IMR-90 (cell line): ENCODE measurements around the gene PCNX2. TPM values are rescaled to one million over a fixed set of nuclear protein-coding genes. Genes with fewer than 3 reads are reported as not detected.

Experiments used
- ATAC-seq: fragments of 200-7000 bp; cut with Tn5 transposase; 2 replicates; pipeline ENCODE4 v1.9.1; 2020; ENCODE audit warnings: low read depth, mild to moderate bottlenecking, moderate library complexity
- BruUV-seq: library from RNA; stranded (reverse); fragments of 400-500 nt; replicated peaks from 2 replicates; lab custom pipeline; 2021; lab: Mats Ljungman, UMichigan
- CTCF ChIA-PET: fragments of 300-600 bp; formaldehyde crosslinking; extraction: SDS; loops from one replicate; lab custom pipeline; 2021; ENCODE audit warnings: antibody characterized with exemption; lab: Yijun Ruan, JAX
- POLR2A ChIA-PET: fragments of 300-600 bp; sonication (Branson Sonifier 250); formaldehyde crosslinking; loops from one replicate; lab custom pipeline; 2022; ENCODE audit warnings: antibody characterized with exemption; ENCODE audit not compliant: unreplicated experiment; lab: Charles Lee
- DNase-seq: peaks from one replicate; pipeline ENCODE4 v3.0.0; 2013
- H2AFZ ChIP-seq: replicated peaks from 2 replicates; pipeline ENCODE3; 2013; ENCODE audit warnings: low read length, mild to moderate bottlenecking; ENCODE audit not compliant: poor library complexity
- H2AK5ac ChIP-seq: 2 replicates; pipeline ENCODE4 v1.6.1; 2013; ENCODE audit warnings: low read depth, low read length, inconsistent platforms
- H2AK9ac ChIP-seq: replicated peaks from 2 replicates; pipeline ENCODE3; 2013; ENCODE audit warnings: mild to moderate bottlenecking, low read depth, low read length, moderate library complexity; ENCODE audit not compliant: poor library complexity
- H2BK120ac ChIP-seq: 2 replicates; pipeline ENCODE4 v1.6.1; 2013; ENCODE audit warnings: low read depth, low read length, inconsistent platforms
- H2BK15ac ChIP-seq: 3 replicates; pipeline ENCODE4 v1.6.1; 2013; ENCODE audit warnings: low read depth, low read length, inconsistent platforms
- H2BK20ac ChIP-seq: 2 replicates; pipeline ENCODE4 v1.6.1; 2013; ENCODE audit warnings: low read depth, mild to moderate bottlenecking, inconsistent platforms, low read length, moderate library complexity
- H2BK5ac ChIP-seq: 2 replicates; pipeline ENCODE4 v1.6.1; 2013; ENCODE audit warnings: mild to moderate bottlenecking, low read depth, low read length, inconsistent platforms; ENCODE audit not compliant: poor library complexity, severe bottlenecking
- H3K14ac ChIP-seq: replicated peaks from 2 replicates; pipeline ENCODE4 v1.6.1; 2013; ENCODE audit warnings: low read depth, low read length, inconsistent platforms
- H3K18ac ChIP-seq: 2 replicates; pipeline ENCODE4 v1.6.1; 2013; ENCODE audit warnings: low read depth, low read length, control low read depth
- H3K23ac ChIP-seq: 2 replicates; pipeline ENCODE4 v1.6.1; 2013; ENCODE audit warnings: low read depth, low read length, inconsistent platforms
- H3K27ac ChIP-seq: 2 replicates; pipeline ENCODE4 v1.5.1; 2013; ENCODE audit warnings: mild to moderate bottlenecking, control low read depth, low read length; ENCODE audit not compliant: insufficient read depth
- H3K27me3 ChIP-seq: 2 replicates; pipeline ENCODE4 v1.6.1; 2013; ENCODE audit warnings: low read length; ENCODE audit not compliant: control insufficient read depth, insufficient read depth
- H3K36me3 ChIP-seq: 2 replicates; pipeline ENCODE4 v1.6.1; 2013; ENCODE audit warnings: low read length, mixed read lengths; ENCODE audit not compliant: control insufficient read depth, insufficient read depth
- H3K4ac ChIP-seq: 2 replicates; pipeline ENCODE4 v1.6.1; 2013; ENCODE audit warnings: low read depth, low read length, inconsistent platforms
- H3K4me1 ChIP-seq: 2 replicates; pipeline ENCODE4 v1.6.1; 2013; ENCODE audit warnings: low read length, mixed read lengths; ENCODE audit not compliant: control insufficient read depth, insufficient read depth
- H3K4me2 ChIP-seq: 2 replicates; pipeline ENCODE4 v1.6.1; 2013; ENCODE audit warnings: low read depth, mild to moderate bottlenecking, control low read depth, low read length, moderate library complexity
- H3K4me3 ChIP-seq: 2 replicates; pipeline ENCODE4 v1.5.1; 2013; ENCODE audit warnings: low read depth, mild to moderate bottlenecking, control low read depth, low read length, moderate library complexity; ENCODE audit not compliant: insufficient read depth
- H3K56ac ChIP-seq: 2 replicates; pipeline ENCODE4 v1.6.1; 2013; ENCODE audit warnings: low read length, inconsistent platforms; ENCODE audit not compliant: insufficient read depth; ENCODE audit errors: extremely low read depth
- H3K79me1 ChIP-seq, 2 experiments: 2 replicates each; pipeline ENCODE4 v1.6.1; 2013; ENCODE audit warnings: low read length in 2 of 2, inconsistent platforms in 1 of 2, low read depth in 1 of 2
- H3K9ac ChIP-seq: 2 replicates; pipeline ENCODE4 v1.6.1; 2013; ENCODE audit warnings: low read depth, low read length, control low read depth
- H3K9me1 ChIP-seq: 2 replicates; pipeline ENCODE4 v1.6.1; 2013; ENCODE audit warnings: low read length, inconsistent platforms; ENCODE audit not compliant: insufficient read depth
- H3K9me3 ChIP-seq: 2 replicates; pipeline ENCODE4 v1.6.1; 2013; ENCODE audit warnings: low read length; ENCODE audit not compliant: control insufficient read depth, insufficient read depth
- H4K20me1 ChIP-seq: 2 replicates; pipeline ENCODE4 v1.6.1; 2013; ENCODE audit warnings: low read length, inconsistent platforms; ENCODE audit not compliant: insufficient read depth
- H4K5ac ChIP-seq: 2 replicates; pipeline ENCODE4 v1.6.1; 2013; ENCODE audit warnings: mild to moderate bottlenecking, low read depth, low read length, control low read depth
- H4K8ac ChIP-seq, 2 experiments: 2 replicates each; pipeline ENCODE4 v1.6.1; 2013; ENCODE audit warnings: low read depth in 2 of 2, low read length in 2 of 2, control low read depth in 1 of 2, inconsistent platforms in 1 of 2
- H4K91ac ChIP-seq: 2 replicates; pipeline ENCODE4 v1.6.1; 2013; ENCODE audit warnings: low read depth, low read length, inconsistent platforms; ENCODE audit not compliant: insufficient read depth
- MAZ ChIP-seq: IDR thresholded peaks from 2 replicates; pipeline ENCODE4 v1.6.1; 2012; ENCODE audit warnings: low read depth, mild to moderate bottlenecking, low read length, improper control_type of control experiment, moderate library complexity, borderline replicate concordance
- POLR2A ChIP-seq: IDR thresholded peaks from 2 replicates; pipeline ENCODE4 v1.6.1; 2012; ENCODE audit warnings: mild to moderate bottlenecking, low read depth, low read length
- WGBS, 2 experiments: methylation state at CpG; one replicate each; pipeline versions ENCODE4 v1.1.5 to v1.1.7; 2013; ENCODE audit warnings: missing lambda C conversion rate in 2 of 2; ENCODE audit not compliant: insufficient read length in 1 of 2; ENCODE audit errors: extremely low coverage in 2 of 2; 5-methylcytosine and 5-hydroxymethylcytosine counted together
- dilution Hi-C: fragments of 300-500 bp; cut with HindIII; formaldehyde crosslinking; loops from one replicate; pipeline ENCODE4 v1.14.3; 2018; ENCODE audit warnings: low sequenced_read_pairs; ENCODE audit not compliant: unreplicated experiment
- in situ Hi-C: fragments of 300-500 bp; cut with MboI; formaldehyde crosslinking; loops from 3 replicates; pipeline ENCODE4 v1.14.3; 2019; ENCODE audit warnings: low sequenced_read_pairs, inconsistent platforms, mixed read lengths
- intact Hi-C: fragments of 100-400 bp; cut with micrococcal nuclease; formaldehyde crosslinking; loops from 2 replicates; pipeline ENCODE4 v1.10.0; 2022
- polyA plus RNA-seq, 3 experiments: library from polyadenylated mRNA; depleted of rRNA; stranded (reverse); fragments of >200 nt; gene quantifications; 2 replicates each; pipeline ENCODE4 v1.2.3, GENCODE V29; 2012; ENCODE audit warnings: low replicate concordance in 1 of 3
- total RNA-seq: library from RNA; depleted of rRNA; stranded (reverse); fragments of >200 nt; gene quantifications from 2 replicates; pipeline ENCODE4 v1.2.3, GENCODE V29; 2012

The PCNX2 gene
- total and polyA plus RNA-seq, 2 of the 4 experiments (the other 2 are of a cell fraction) = 15.9 to 22.6 TPM

DNA sequence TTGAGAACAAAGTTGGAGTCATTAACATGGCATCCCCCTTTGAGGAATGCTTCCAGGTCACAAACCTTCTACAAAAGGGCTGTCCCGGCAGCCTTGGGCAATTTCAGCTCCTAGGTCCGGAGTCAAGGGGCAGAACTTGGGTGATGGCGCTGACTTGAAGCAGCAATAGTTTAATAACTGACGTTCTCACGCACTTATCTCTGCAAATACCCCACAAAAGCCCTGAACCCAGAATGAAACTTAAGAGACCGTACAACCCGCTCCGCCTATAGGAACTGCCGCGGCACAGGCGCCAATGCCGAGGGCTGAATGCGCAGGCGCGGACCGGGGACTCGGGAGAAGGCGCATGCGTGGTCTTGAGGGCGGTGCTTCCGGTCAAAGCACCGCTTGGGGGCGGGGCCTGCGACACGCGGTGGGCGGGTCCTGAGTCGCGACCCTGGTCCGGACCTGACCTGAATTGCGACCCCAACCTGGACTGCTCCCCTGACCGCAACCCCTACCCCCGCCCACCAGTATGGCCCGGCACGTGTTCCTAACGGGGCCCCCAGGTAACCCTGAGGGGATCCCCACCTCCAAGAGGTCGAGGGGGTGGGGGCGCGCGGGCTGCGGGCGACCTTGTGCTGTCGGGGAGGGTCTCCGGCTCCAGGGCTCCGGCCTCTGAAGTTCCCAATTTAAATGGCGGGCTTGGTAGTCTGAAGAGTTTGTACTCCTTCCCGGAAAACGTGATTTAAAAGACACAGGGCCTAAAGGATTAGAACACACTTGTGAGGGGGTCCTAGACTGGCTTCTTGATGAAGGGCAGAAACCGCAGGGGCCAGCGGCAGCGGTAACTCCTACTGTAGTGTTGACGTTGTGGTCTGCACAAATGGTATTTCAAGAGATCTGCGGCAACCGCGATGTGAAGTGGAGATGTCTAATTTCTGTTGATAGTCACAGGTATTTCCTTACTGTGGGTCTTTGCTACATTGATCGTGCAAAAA is 345.0 kb downstream of the PCNX2 start, which contains the start of gene NTPCR:
NTPCR (plus strand) TSS at position 415 of the 980 bp plus-strand sequence; CDS start at position 515, 100 bp downstream.
- H2BK5ac ChIP-seq = peak within 1 kb of the TSS; percentile 94
- no peaks in the 10 kb centered on the region for H4K20me1 ChIP-seq
- H2AK9ac ChIP-seq = peak within 1 kb of the TSS; percentile 56
- peaks cover 7% of the 10 kb centered on the region; the same call in 1 of the 2 replicates for H3K9me1 ChIP-seq
- TF ChIP-seq POLR2A (peak; percentile 28; the same call in 1 of the 2 replicates), MAZ (no peak)
- peaks cover 10% of the 10 kb centered on the region for H3K4me1 ChIP-seq
- H3K9me3 ChIP-seq = no peaks in the 10 kb centered on the region
- no peaks in the 10 kb centered on the region for H3K36me3 ChIP-seq
- peak within 1 kb of the TSS; percentile 96 for H3K18ac ChIP-seq
- intact Hi-C loops (loop anchor here (2.0 to 10.0 kb wide), 5 partner anchors 98 to 476 kb away; no protein-coding TSS in a partner anchor), dilution Hi-C loops (no loop called here), in situ Hi-C loops (no loop called here)
- H3K27ac ChIP-seq = peak within 1 kb of the TSS; percentile 98
- peak within 1 kb of the TSS; percentile 44; the same call in 1 of the 2 replicates for H2BK20ac ChIP-seq
- peak within 1 kb of the TSS; percentile 99 for H3K4me2 ChIP-seq
- DNase-seq (peak; percentile 90), ATAC-seq (peak; percentile 94)
- peak within 1 kb of the TSS; percentile 97 for H4K91ac ChIP-seq
- POLR2A ChIA-PET = interaction anchor here (0.7 kb wide), 1 partner anchor 271 kb away, joined by 14 read pairs; no protein-coding TSS in a partner anchor
- H2BK120ac ChIP-seq = peak within 1 kb of the TSS; percentile 74
- peak within 1 kb of the TSS; percentile 96 for H2BK15ac ChIP-seq
- CTCF ChIA-PET = no interaction called here
- H4K8ac ChIP-seq = peak within 1 kb of the TSS; percentile 92 to 97
- peak within 1 kb of the TSS; percentile 96 for H3K14ac ChIP-seq
- H3K27me3 ChIP-seq = no peaks in the 10 kb centered on the region
- WGBS, 2 experiments = 0% methylated on average over 19 of the region's 56 CpGs; no CpG with 5 or more reads in 1 of the 2 experiments
- H3K4me3 ChIP-seq = peak within 1 kb of the TSS; percentile 76
- H3K56ac ChIP-seq = peak within 1 kb of the TSS; percentile 97
- peak within 1 kb of the TSS; percentile 50 for H3K23ac ChIP-seq
- peak within 1 kb of the TSS; percentile 98 for H4K5ac ChIP-seq
- BruUV-seq = no TSS peak
- H3K4ac ChIP-seq = peak within 1 kb of the TSS; percentile 83
- peak within 1 kb of the TSS; percentile 56 for H2AK5ac ChIP-seq
- H3K79me1 ChIP-seq = peaks cover 11 to 30% of the 10 kb centered on the region in 2 experiments; a peak in 3 of 4 replicates
- H2AFZ ChIP-seq = peak within 1 kb of the TSS; percentile 95
- peak within 1 kb of the TSS; percentile 94 for H3K9ac ChIP-seq
